ENCODE results near the gene MIB1. TPM values are rescaled to one million over a fixed set of nuclear protein-coding genes. Genes with fewer than 3 reads are reported as not detected.

MIB1 gene
- total RNA-seq, 1 experiment from 2014 or later = 56.1 TPM

GRCh38 chr18:21916594-21916993 lies 176.0 kb downstream of the MIB1 start:
- no peak overlapping the region for H3K4me3 ChIP-seq (replicated peaks in 1 of 2; ENCODE audit: low read depth in 1 of 2, low read length in 2 of 2)
- H3K9me3 ChIP-seq (ENCODE audit: control insufficient read depth in 1 of 2, insufficient read depth in 1 of 2, low read depth in 1 of 2, low read length in 2 of 2) = 0 out of 4 replicates have a peak, but pooled peaks cover 0 to 4% of the 10 kb centered on the region in 2 experiments
- ATAC-seq (no peak), DNase-seq (ENCODE audit: low read depth, low spot score) (no peak)
- H3K9ac ChIP-seq (ENCODE audit: low read length) = no peak overlapping the region
- intact Hi-C loops (cut with micrococcal nuclease) = loop anchor here (5.0 to 10.0 kb wide), 2 partner anchors 458 to 786 kb away; no protein-coding TSS in a partner anchor
- ChIA-PET POLR2A (no interaction called here), RAD21 (ENCODE audit: low non-redundant PET in 1 of 2, low total read pairs in 2 of 2, uncharacterized antibody in 2 of 2, unreplicated experiment in 2 of 2) (no interaction called here), CTCF (no interaction called here)
- no peak overlapping the region for H3K27ac ChIP-seq (ENCODE audit: low read depth, low read length)
- H3K36me3 ChIP-seq (ENCODE audit: control insufficient read depth in 1 of 2, insufficient read depth in 2 of 2, low read length in 2 of 2) = no peaks in the 10 kb centered on the region
- H3K27me3 ChIP-seq (ENCODE audit: insufficient read depth, low read length) = no peaks in the 10 kb centered on the region
- H2AFZ ChIP-seq (ENCODE audit: low read depth, low read length, poor library complexity, severe bottlenecking) = no peak overlapping the region
- TF ChIP-seq POLR2A (IDR thresholded peaks at IDR 0.05; ENCODE audit: borderline replicate concordance, extremely low read depth, insufficient read depth, insufficient read length) (no peak), ATF3 (IDR thresholded peaks at IDR 0.05) (no peak), RAD21 (IDR thresholded peaks at IDR 0.05; ENCODE audit: low read depth) (no peak), CTCF (IDR thresholded peaks at IDR 0.05 in 2 of 3, conservative IDR thresholded peaks at IDR 0.05 in 1 of 3; ENCODE audit: borderline replicate concordance in 1 of 3, insufficient read depth in 1 of 3, low read depth in 2 of 3, low read length in 2 of 3) (no peak), MAX (IDR thresholded peaks at IDR 0.05) (no peak), FOSL1 (IDR thresholded peaks at IDR 0.05; ENCODE audit: low read depth) (no peak), POLR2AphosphoS5 (IDR thresholded peaks at IDR 0.05; ENCODE audit: low read depth, low read length) (no peak), SP1 (IDR thresholded peaks at IDR 0.05; ENCODE audit: low read depth) (no peak), ELF1 (IDR thresholded peaks at IDR 0.05; ENCODE audit: borderline replicate concordance, low read depth) (no peak), ZBTB33 (IDR thresholded peaks at IDR 0.05; ENCODE audit: extremely low read depth, insufficient replicate concordance, low read length) (no peak), ZFX (IDR thresholded peaks at IDR 0.05) (no peak), CEBPB (IDR thresholded peaks at IDR 0.05; ENCODE audit: low read depth) (no peak), EGR1 (IDR thresholded peaks at IDR 0.05; ENCODE audit: low read depth) (no peak), EZH2 (IDR thresholded peaks at IDR 0.05) (no peak), EZH2phosphoT487 (IDR thresholded peaks at IDR 0.05; ENCODE audit: borderline replicate concordance) (no peak), SIN3A (IDR thresholded peaks at IDR 0.05; ENCODE audit: low read depth) (no peak), REST (IDR thresholded peaks at IDR 0.05; ENCODE audit: low read depth) (no peak), CBX3 (IDR thresholded peaks at IDR 0.05; ENCODE audit: low read depth) (no peak), JUND (IDR thresholded peaks at IDR 0.05) (no peak), ZNF274 (IDR thresholded peaks at IDR 0.05; ENCODE audit: low read depth, low read length) (no peak)
- H3K9me2 ChIP-seq (ENCODE audit: insufficient read depth) = no peaks in the 10 kb centered on the region
- no peaks in the 10 kb centered on the region for H3K4me1 ChIP-seq (ENCODE audit: control insufficient read depth in 1 of 2, insufficient read depth in 2 of 2, low read length in 2 of 2)
- no peaks in the 10 kb centered on the region for H3K79me2 ChIP-seq (ENCODE audit: insufficient read depth, low read length)
- no peaks in the 10 kb centered on the region for H4K20me1 ChIP-seq (ENCODE audit: insufficient read depth)
- BruUV-seq (replicated peaks) = no TSS peak
- H3K4me2 ChIP-seq (ENCODE audit: low read length) = no peak overlapping the region

All from HCT116 (cell line).